Caki2 (cell line): Measurements from ENCODE around the gene SDHA. TPM values are rescaled to one million over a fixed set of nuclear protein-coding genes. Genes with fewer than 3 reads are reported as not detected.
"Not testable (repeated sequence)": the region's sequence is repeated elsewhere in the genome, so short reads cannot be mapped to it uniquely, and the experiment has no call there.

ENCODE experiments used
- DNase-seq: peaks from one replicate; pipeline ENCODE4 v3.0.0-alpha.2; 2015; ENCODE audit warnings: low read depth
- in situ Hi-C: cut with HindIII; loops from 2 replicates; pipeline ENCODE4 v1.10.0; 2016; ENCODE audit warnings: low sequenced_read_pairs, low pct_unique_long_range_greater_than_20kb, mixed read lengths
- total RNA-seq: library from RNA; depleted of rRNA; stranded (reverse); fragments of >200 nt; shearing (Covaris generic); gene quantifications from 2 replicates; pipeline ENCODE4 v1.2.3, GENCODE V29; 2014; ENCODE audit warnings: low replicate concordance

The SDHA gene
- total RNA-seq, 1 experiment from 2014 or later: 93.4 TPM

DNA sequence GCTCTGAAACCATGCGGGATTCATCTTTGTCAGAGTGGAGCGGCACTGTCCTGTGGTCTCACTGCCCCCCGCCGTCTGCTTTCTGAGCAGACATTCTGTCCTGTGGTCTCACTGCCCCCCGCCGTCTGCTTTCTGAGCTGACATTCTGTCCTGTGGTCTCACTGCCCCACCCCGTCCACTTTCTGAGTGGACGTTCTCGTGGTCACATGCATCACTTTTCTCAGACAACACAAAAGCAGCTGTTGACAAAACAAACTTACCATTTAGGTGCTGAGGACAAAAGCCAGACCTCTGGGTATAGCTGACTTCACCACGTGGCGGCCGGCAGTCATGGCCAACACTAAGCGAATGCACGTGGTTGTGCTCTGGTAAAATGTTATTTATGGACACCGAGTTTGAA lies 24.0 kb upstream of the SDHA start:
- no peak for DNase-seq
- in situ Hi-C loops: no loop called here

DNA sequence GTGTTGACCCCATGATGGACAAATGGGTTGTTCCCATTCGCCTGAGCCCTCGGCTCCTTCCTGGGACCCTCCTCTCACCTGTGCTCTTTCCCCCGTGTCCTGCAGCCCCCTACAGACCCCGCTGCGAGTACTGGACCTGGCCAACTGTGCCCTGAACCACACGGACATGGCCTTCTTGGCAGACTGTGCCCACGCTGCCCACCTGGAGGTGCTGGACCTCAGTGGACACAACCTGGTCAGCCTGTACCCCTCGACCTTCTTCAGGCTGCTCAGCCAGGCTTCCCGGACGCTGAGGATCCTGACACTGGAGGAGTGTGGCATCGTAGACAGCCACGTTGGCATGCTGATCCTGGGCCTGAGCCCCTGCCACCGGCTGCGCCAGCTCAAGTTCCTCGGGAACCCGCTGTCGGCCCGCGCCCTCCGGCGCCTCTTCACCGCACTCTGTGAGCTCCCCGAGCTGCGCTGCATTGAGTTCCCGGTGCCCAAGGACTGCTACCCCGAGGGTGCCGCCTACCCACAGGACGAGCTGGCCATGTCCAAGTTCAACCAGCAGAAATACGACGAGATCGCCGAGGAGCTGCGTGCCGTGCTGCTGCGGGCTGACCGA lies 23.4 kb upstream of the SDHA start:
- DNase-seq: no peak
- in situ Hi-C loops: no loop called here

DNA sequence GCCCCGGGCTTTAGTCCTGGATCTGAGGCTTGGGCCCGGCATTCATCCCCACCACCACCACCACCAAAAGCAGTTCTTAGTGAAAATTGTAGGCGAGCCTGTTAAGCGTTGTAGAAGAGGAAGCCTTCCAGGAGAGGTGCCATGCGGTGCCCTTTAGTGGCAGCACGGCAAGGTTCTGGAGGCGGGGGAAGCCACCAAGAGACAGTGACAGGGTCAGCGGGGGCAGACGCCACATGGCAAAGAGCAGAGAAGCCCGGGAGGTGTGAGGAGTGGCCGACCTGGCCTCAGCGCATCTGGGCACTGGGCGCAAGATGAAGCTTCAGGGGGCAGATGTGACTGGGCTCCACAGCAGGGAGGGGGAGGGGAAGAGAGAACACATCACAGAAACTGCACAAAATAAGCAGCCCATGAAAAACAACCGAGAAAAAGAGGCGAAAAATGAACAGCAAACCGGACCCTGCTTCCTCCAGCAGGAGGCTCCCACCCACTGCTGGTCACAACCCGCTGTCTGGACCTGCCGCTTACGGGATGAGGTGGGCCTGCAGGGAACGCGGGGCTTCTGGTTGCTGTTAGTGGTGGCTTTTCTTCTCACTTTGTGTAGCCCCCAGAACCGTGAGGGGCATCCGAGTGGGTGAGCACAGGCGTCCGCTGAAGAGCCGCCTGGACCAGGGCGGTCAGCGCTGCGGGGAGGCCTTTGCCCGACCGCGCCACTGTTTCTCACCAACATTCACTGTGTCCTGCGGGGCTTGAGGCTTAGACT lies 22.5 kb upstream of the SDHA start:
- in situ Hi-C loops: no loop called here
- no peak for DNase-seq

DNA sequence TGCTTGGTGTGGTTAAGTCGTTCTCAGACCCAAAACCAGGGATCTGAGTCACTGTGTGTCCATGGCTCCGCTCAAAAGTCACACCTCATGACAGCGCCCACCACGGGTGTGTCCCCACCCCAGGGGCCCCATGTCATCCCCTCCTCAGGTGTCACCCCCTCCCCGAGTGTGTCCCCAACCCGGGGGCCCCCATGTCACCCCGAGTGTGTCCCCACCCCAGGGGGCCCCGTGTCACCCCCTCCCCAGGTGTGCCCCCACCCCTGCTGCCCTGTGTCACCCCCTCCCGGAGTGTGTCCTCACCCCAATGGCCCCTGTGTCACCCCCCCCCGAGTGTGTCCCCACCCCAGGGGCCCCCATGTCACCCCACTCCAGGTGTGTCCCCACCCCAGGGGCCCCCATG lies 21.8 kb upstream of the SDHA start:
- in situ Hi-C loops: no loop called here

DNA sequence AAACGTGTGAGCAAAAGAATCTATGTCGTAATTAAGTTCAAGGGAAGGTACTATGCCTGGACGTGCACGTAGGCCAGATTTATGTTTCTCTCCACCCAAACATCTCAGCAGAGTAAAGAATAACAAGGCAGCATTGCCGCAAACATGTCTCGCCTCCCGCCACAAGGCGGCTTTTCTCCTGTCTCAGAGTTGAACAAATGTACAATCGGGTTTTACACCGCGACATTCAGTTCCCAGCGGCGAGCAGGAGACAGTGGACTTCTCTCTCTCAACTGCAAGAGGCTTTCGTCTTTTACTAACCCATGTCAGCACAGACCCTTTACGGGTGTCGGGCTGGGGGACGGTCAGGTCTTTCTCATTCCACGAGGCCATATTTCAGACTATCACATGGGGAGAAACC lies 21.1 kb upstream of the SDHA start:
- in situ Hi-C loops, DNase-seq: not testable (repeated sequence)

More for the DNA sequence above, 21.8 kb upstream of the SDHA start:
- DNase-seq: no peak

DNA sequence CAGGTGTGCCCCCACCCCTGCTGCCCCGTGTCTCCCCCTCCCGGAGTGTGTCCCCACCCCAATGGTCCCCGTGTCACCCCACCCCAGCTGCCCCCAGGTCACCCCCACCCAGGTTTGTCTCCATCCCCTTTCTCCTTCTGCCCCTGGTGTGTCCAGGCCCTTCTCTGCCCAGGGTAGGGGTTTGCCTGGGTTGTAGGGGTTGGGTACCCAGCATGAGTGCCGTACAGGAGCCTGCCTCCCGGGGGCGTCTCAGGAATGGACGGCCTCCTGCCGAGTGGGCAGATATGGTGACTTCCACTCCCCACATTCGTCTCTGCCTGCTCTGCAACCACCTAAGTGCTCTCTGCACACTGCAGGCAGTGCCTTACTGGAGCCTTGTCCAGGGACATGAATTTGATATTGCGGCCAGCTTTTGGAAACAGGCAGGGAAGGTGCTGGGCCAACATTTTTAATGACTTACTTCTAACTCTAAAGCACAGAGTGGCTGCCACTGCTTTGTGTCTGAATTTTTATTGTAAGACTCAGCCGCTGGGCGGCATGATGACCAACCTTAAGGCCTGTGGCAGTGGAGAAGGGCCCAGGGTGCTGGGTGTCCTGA lies 20.1 kb upstream of the SDHA start:
- no peak for DNase-seq
- in situ Hi-C loops: no loop called here

DNA sequence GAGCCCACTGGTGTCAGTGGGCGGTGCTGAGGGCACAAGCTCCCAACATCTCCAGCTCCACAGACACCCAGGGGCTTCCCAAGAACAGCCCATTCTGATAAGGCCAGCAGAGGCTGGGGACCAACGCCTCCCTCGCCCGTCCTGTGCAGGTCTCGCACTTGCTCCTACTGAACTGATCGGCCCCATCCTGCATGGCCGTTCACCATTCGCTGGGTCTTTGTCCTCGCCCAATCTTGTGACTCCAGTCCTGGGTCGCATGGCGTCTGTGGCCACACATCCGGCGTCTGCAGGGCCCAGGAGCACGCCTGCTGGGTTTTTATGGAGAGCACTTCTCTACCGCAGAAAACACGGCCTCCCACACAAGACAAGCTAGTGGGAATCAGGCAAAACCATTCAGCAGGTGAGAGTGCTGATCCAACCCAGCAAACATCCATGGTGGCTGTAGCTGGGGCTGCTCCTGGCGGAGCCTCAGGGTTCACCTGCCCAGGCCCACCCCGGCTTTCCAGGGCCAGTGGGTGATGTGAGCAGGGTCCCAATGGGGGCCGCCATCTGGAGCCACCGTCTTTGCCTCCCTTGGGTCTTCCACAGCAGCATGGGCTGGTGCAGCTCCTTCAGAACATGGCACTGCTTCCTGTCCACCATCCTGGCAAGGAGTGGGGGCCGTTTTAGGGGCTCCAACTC lies 19.5 kb upstream of the SDHA start:
- in situ Hi-C loops: no loop called here
- DNase-seq: no peak

DNA sequence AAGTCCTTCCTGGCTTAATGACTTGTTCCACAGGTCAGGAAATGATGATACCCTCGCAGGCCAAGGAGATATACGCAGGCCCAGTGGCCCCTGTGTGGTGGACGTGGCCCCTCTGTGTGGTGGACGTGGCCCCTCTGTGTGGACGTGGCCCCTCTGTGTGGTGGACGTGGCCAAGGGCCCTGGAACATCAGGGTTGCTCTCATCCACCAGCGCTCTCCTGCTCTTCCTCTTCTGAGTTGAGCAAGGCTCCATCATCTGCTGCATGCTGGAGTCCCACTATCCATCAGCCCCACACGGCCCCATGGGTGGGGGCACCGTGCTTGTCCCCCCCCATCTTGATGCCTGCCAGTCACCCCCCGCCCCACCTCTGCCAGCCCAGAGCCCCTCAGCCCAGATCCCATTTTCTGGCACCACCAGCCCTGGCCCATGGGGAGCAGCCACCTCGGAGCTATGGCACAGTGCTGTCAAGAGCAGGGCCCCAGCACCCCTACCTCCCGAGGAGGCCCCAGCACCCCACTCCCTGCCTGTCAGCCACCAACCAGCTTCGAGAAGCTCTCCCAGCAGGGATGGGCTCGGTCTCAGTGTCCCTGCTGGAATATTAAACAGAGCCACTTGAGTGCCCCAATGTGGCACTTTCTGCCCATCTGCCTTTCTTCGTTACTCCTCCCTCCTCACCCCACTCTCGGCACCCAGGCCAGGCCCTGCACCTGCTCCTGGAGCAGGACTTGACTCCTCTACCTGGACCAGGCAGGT lies 18.7 kb upstream of the SDHA start:
- no peak for DNase-seq
- in situ Hi-C loops: no loop called here

DNA sequence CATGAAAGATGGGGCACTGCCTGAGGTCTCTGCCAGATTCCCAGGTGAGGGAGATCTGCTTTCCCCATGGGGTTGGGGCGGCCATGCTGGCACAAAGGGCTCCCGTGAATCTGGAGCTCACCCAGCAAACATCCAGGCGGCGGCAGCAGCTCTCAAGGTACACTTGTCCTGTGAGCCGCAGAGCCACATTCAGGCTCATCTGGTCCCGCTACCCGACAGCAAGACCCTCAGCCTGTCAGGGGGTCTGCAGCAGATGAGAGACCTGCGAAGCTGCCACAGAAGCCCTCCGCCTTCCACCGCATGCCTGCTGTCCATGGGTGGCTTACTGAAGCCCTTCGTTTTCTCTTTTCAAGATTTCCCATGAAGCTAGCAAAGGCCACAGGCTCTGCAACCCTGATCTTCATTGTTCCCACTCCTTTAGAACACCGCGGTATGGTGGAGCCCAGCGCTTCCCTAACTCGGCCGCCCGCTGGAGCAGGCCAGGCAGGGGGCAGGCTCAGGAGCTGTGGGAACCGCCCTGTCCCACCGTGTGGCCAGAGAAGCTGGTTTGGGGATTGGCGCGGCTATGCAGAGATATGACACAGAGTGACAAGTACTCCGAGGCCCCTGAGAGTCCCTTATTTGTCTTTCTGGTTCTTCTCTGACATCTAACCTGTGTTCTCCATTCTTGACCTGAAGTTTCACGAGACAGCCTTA lies 18.0 kb upstream of the SDHA start:
- in situ Hi-C loops: no loop called here

DNA sequence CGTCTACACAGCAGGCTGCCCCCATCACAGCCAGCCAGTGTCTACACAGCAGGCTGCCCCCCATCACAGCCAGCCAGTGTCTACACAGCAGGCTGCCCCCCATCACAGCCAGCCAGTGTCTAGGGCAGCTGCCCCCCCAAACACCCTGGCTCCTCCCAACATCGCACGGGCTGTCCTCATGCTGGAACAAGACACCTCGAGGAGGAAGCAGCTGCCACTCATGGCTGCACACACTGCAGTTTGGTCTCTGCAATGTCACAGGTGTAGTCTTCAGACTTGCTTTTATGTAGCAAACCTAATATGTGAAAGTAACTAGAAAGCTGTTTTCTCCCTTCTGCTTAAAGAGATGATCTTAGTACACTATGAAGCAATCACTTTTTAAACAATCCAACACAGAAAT lies 17.1 kb upstream of the SDHA start:
- DNase-seq: no peak
- in situ Hi-C loops: no loop called here

More for the DNA sequence above, 18.0 kb upstream of the SDHA start:
- DNase-seq: no peak

DNA sequence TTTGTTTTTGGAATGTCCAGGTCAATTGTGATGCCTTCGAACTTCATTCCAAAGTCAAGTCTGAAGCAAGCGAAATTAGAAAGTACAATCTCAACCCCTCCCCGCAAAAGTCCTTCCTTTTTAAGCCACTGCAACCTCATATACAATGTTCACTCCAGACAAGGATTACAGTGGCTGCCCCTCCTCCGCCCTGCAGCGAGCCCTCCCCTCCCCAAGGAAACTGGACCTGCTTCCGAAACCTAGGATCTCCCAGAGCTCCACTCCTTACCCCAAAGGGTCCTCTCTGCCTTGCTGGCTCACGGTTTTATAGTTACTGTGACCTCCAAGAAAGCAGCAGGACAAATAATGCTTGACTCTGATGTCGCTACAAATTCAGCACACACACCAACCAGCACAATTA lies 16.4 kb upstream of the SDHA start:
- in situ Hi-C loops: no loop called here
- no peak for DNase-seq

DNA sequence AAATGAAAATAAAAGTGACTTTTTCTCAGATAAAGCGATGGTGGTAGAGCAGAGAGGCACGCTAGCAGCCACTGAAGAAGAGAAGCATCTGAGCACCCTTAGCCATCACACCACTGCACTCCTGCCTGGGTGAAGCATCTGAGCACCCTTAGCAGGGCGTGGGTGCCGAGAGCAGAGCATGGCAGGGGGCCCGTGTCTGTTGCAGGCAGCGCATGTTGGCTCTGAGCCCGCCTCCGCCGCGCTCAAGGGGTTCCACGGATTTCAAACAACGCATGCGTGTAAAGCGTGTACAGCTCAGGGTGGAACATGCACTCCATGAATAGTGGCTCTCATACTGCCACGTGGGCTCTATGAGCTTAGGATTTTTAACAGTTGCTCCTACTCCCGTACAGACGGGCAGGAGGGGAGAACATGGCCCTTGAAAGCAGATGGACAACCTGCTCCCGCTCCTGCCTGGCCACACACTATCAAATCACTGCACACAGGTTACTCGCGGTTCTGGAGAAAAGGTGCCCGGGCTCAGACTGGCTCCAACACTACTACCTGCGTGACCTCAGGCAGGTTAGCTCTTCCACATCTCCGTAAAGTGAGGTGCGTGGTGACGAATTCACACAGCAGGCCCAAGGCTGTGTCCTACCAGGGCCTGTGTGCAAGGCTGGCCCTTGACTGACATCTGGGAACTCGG lies 14.7 kb upstream of the SDHA start:
- no peak for DNase-seq
- in situ Hi-C loops: no loop called here

DNA sequence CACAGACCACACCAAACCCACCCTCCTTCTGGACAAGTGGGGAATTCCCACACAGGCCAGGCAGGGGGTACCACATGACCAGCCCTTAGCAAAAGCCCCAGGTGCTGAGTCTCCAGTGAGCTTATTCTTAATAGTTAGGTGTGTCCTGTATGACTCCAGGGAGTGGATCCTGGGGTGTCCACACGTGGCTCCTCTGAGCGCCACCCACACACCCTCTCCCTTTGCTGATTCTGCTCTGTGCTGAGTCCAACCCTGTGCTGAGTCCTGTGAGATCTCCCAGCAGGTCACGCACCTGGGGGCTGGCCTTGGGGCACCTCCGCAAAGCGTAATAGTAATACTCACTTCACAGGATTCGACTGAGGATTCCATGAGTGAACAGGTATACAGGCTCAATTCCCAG lies 14.1 kb upstream of the SDHA start:
- in situ Hi-C loops: no loop called here
- no peak for DNase-seq

DNA sequence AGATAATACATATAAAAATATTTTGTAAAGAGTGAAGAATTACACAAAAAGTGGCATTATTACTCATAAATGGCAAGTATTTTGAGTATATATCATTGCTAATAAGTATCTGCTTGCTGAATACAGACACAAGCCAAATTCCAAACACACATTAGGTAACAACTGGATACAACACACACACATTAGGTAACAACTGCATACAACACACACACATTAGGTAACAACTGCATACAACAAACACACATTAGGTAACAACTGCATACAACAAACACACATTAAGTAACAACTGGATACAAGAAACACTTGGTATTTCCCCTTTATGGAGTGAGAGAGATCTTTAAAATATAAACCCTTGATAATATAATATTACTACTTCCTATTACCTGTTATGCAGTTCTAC lies 13.7 kb upstream of the SDHA start:
- in situ Hi-C loops: no loop called here
- DNase-seq: no peak

DNA sequence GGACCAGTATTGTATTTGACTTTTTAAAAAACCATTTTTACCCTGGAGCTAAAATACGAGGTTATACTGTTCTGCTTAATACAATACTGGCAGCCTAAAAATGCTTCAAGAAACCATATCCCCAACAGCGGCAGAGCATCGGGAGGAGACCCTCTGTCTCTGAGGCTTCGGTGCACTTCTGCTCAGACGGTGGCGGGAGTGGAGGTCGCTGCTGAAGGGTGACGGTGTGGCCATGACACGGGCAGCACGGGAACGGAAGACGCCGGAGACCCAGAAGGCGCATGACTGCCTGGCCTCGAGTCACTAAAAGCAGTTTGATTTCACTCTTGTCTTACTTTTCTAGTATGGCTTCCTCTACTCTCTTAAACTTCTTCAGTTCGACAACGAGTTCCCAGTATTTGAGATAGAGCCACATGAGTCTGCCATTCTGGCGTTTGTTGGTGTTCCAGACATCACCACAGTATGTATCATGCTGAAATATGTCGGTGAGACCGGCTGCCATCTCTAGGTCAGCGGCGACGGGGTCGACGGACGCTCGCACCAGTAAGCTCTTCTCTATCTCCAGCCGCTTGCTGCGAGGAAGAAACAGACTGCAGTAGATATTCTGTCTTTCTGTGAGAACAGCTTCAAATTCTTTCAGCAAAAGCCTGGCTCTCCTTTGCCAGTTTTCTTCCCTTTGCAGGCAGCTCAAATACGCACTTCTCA lies 13.0 kb upstream of the SDHA start:
- no peak for DNase-seq
- in situ Hi-C loops: no loop called here

DNA sequence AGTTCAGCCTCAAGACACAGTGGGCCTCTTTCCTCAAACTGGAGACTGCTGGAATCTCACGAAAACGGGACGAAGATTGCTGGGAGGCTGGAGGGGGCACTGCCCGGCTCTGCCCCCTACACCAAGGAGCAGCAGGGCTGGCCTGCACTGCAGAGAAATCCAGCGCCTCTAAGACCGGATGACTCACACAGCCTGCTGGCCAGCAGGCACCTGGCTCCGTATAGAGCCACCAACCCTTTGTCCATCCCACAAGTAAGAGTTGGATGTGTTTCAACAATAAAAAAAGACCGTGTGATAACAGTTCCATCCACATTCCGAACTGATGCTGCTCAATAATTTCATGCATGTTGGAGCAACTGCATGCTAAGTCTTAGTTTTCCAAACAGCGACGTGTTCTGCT lies 11.7 kb upstream of the SDHA start:
- no peak for DNase-seq
- in situ Hi-C loops: no loop called here

DNA sequence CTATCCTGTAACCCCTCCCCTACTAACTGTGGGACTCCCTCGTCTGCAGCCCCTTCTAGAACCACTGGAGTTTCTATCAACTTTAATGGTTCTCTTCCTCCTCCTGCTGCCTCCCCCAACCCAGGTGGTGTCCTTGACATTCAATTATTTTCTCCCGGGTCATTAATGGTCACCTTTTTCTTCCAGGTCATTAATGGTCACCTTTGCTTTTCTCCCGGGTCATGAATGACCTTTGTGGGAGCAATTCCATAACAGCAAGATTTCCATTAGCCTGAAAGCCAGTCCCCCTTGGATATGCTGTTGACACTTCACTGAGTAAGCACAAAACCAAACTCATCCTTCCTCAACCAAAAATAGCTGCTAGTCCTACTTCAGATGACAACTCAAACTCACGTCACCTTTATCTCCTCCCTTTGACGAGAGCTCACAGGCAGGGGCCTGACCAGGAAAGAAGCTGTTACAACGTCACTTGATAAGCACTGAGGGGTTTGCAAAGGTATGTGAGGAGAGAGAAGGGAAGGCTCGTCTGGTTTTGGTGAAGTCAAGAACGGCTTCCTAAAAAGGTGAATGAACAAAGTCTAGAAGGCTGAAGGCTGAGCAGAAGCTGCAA lies 11.1 kb upstream of the SDHA start:
- in situ Hi-C loops: no loop called here
- DNase-seq: no peak
